HCT116 (cell line): ENCODE data around the gene BICD2. TPM values are rescaled to one million over a fixed set of nuclear protein-coding genes. Genes with fewer than 3 reads are reported as not detected.

Experiments used
- ATAC-seq: fragments of 200-7000 bp; cut with Tn5 transposase; 2 replicates; pipeline ENCODE4 v1.9.1; 2020; ENCODE audit warnings: mild to moderate bottlenecking, moderate library complexity
- BruUV-seq: library from RNA; stranded (reverse); fragments of 400-500 nt; replicated peaks from 2 replicates; lab custom pipeline; 2021; lab: Mats Ljungman, UMichigan
- CTCF ChIA-PET: fragments of 300-600 bp; sonication (Branson Sonifier 250); formaldehyde crosslinking; loops from one replicate; lab custom pipeline; 2021; ENCODE audit warnings: antibody characterized with exemption; lab: Charles Lee
- POLR2A ChIA-PET: fragments of 300-600, 350-600 bp; sonication (Branson Sonifier 250); formaldehyde crosslinking; loops from one replicate; lab custom pipeline; 2021; ENCODE audit warnings: antibody characterized with exemption; lab: Charles Lee
- RAD21 ChIA-PET, 2 experiments: fragments of 300-600 bp; sonication (Branson Sonifier 250); formaldehyde crosslinking; loops; one replicate each; lab custom pipeline; 2023; ENCODE audit warnings: low total read pairs in 2 of 2; ENCODE audit not compliant: uncharacterized antibody in 2 of 2, unreplicated experiment in 2 of 2, low non-redundant PET in 1 of 2; lab: Charles Lee
- DNase-seq: peaks from one replicate; pipeline ENCODE4 v3.0.0-alpha.2; 2010; ENCODE audit warnings: low read depth, low spot score
- H2AFZ ChIP-seq: fragments of 200-600 bp; shearing (Covaris generic), sonication (generic); 2 replicates; pipeline ENCODE4 v1.6.1; 2017; ENCODE audit warnings: low read depth, mixed run types, mixed read lengths, antibody characterized with exemption, low read length; ENCODE audit not compliant: poor library complexity, severe bottlenecking
- H3K27ac ChIP-seq: 2 replicates; pipeline ENCODE4 v1.5.1; 2012; ENCODE audit warnings: low read depth, low read length
- H3K27me3 ChIP-seq: fragments of 200-600 bp; sonication (generic); 2 replicates; pipeline ENCODE4 v1.6.1; 2016; ENCODE audit warnings: mixed run types, low read length, mixed read lengths; ENCODE audit not compliant: insufficient read depth
- H3K36me3 ChIP-seq, 2 experiments: fragments of 200-500 bp in 1 of 2; fragments of 200-600 bp in 1 of 2; sonication (Bioruptor generic) in 1 of 2; sonication (generic) in 1 of 2; 2 replicates each; pipeline versions ENCODE4 v1.5.1 to v1.6.1; 2014 to 2016; ENCODE audit warnings: low read length in 2 of 2, inconsistent platforms in 1 of 2, mixed read lengths in 1 of 2, mixed run types in 1 of 2; ENCODE audit not compliant: insufficient read depth in 2 of 2, control insufficient read depth in 1 of 2
- H3K4me1 ChIP-seq, 2 experiments: fragments of 200-600 bp in 1 of 2; sonication (generic) in 1 of 2; 2 replicates each; pipeline versions ENCODE4 v1.5.1 to v1.6.1; 2012 to 2017; ENCODE audit warnings: low read length in 2 of 2, inconsistent platforms in 1 of 2, mild to moderate bottlenecking in 1 of 2, mixed read lengths in 1 of 2, mixed run types in 1 of 2, moderate library complexity in 1 of 2; ENCODE audit not compliant: insufficient read depth in 2 of 2, control insufficient read depth in 1 of 2
- H3K4me2 ChIP-seq: fragments of 200-600 bp; sonication (generic); 2 replicates; pipeline ENCODE4 v1.6.1; 2017; ENCODE audit warnings: mixed run types, low read length, mixed read lengths
- H3K4me3 ChIP-seq, 2 experiments: fragments of 200-600 bp in 1 of 2; sonication (generic) in 1 of 2; replicated peaks in 1 of 2; 2 replicates each; pipeline ENCODE4 v1.5.1; 2011 to 2016; ENCODE audit warnings: low read length in 2 of 2, control low read depth in 1 of 2, low read depth in 1 of 2, mild to moderate bottlenecking in 1 of 2, mixed read lengths in 1 of 2, mixed run types in 1 of 2
- H3K79me2 ChIP-seq: fragments of 200-600 bp; sonication (generic); 2 replicates; pipeline ENCODE4 v1.6.1; 2017; ENCODE audit warnings: mild to moderate bottlenecking, mixed run types, low read length, moderate library complexity, mixed read lengths; ENCODE audit not compliant: insufficient read depth
- H3K9ac ChIP-seq: fragments of 200-600 bp; sonication (generic); 2 replicates; pipeline ENCODE4 v1.6.1; 2016; ENCODE audit warnings: low read length, mixed read lengths
- H3K9me2 ChIP-seq: fragments of 200-600 bp; sonication (generic), shearing (Covaris generic); 2 replicates; pipeline ENCODE4 v1.6.1; 2017; ENCODE audit warnings: mixed run types, mild to moderate bottlenecking, moderate library complexity; ENCODE audit not compliant: insufficient read depth
- H3K9me3 ChIP-seq, 2 experiments: fragments of 200-500 bp in 1 of 2; fragments of 200-600 bp in 1 of 2; sonication (Bioruptor generic) in 1 of 2; sonication (generic) in 1 of 2; 2 replicates each; pipeline ENCODE4 v1.6.1; 2014 to 2017; ENCODE audit warnings: low read length in 2 of 2, mixed read lengths in 2 of 2, inconsistent platforms in 1 of 2, low read depth in 1 of 2, mild to moderate bottlenecking in 1 of 2, mixed run types in 1 of 2, moderate library complexity in 1 of 2; ENCODE audit not compliant: control insufficient read depth in 1 of 2, insufficient read depth in 1 of 2
- H4K20me1 ChIP-seq: fragments of 200-600 bp; sonication (generic), shearing (Covaris generic); 2 replicates; pipeline ENCODE4 v1.6.1; 2017; ENCODE audit warnings: mixed run types, mild to moderate bottlenecking, moderate library complexity; ENCODE audit not compliant: insufficient read depth
- EGR1 ChIP-seq: IDR thresholded peaks from 2 replicates; pipeline ENCODE4 v1.6.1; 2012; ENCODE audit warnings: low read depth
- ELF1 ChIP-seq: IDR thresholded peaks from 2 replicates; pipeline ENCODE4 v1.6.1; 2012; ENCODE audit warnings: low read depth, borderline replicate concordance
- EZH2phosphoT487 ChIP-seq: fragments of 200-600 bp; IDR thresholded peaks from 2 replicates; pipeline ENCODE4 v1.6.1; 2018; ENCODE audit warnings: antibody characterized with exemption, borderline replicate concordance
- intact Hi-C: fragments of 100-400 bp; cut with micrococcal nuclease; formaldehyde crosslinking; loops from 2 replicates; pipeline ENCODE4 v1.10.0; 2022
- total RNA-seq: library from RNA; stranded (reverse); gene quantifications from one replicate; pipeline ENCODE4 v1.2.1, GENCODE V29; 2021; ENCODE audit not compliant: unreplicated experiment
- TF ChIP-seq, protein P1 (sequence below), 3 experiments: fragments of 200-600 bp in 1 of 3; sonication (generic) in 1 of 3; IDR thresholded peaks in 2 of 3; conservative IDR thresholded peaks in 1 of 3; 2 replicates each; pipeline ENCODE4 v1.5.1; 2012 to 2017; ENCODE audit warnings: low read depth in 2 of 3, low read length in 2 of 3, antibody characterized with exemption in 1 of 3, borderline replicate concordance in 1 of 3, control low read depth in 1 of 3, mild to moderate bottlenecking in 1 of 3, mixed read lengths in 1 of 3, mixed run types in 1 of 3, moderate library complexity in 1 of 3; ENCODE audit not compliant: insufficient read depth in 1 of 3
- TF ChIP-seq, protein P2 (sequence below): IDR thresholded peaks from 2 replicates; pipeline ENCODE4 v1.6.1; 2011; ENCODE audit warnings: mild to moderate bottlenecking, low read length, moderate library complexity; ENCODE audit not compliant: insufficient replicate concordance; ENCODE audit errors: extremely low read depth

BICD2 gene
- total RNA-seq, 1 experiment from 2014 or later = 23.4 TPM

DNA sequence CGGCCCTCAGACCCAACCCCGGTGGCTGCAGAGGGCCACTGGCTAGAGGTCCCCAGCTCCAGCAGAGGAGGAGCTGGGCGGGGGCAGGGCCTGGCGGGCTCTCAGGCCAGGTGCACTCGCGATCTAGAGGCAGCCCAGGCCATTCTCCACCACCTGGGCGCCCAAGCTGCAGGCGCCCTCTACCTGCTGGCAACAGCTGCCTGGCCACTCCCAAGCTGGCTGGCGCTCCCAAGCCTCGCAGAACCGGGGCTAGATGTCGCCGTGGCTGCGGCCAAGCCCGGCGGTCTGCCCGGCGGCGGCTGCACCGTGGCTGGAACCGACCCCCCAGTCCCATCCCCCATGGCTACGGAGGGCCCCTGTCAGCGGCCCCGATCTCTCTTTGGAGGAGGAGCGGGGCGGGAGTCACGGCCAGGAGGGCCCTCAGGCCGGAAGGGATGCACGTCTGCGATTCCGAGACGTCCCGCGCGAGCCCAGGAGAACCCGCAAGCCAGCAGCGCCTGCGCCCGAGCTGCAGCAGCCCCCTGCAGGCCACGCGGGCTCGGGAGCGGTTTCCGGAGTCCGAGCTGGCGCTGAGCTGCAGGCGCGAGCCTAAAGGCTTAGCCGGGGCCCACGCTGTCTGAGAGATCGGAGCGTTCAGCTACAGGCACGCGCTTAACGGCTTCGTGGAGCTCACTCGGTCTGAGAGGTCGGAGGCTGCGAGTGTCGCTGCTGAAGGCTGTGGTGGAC, 44.3 kb upstream of the BICD2 start (continued):
- TF ChIP-seq, protein P1, sequence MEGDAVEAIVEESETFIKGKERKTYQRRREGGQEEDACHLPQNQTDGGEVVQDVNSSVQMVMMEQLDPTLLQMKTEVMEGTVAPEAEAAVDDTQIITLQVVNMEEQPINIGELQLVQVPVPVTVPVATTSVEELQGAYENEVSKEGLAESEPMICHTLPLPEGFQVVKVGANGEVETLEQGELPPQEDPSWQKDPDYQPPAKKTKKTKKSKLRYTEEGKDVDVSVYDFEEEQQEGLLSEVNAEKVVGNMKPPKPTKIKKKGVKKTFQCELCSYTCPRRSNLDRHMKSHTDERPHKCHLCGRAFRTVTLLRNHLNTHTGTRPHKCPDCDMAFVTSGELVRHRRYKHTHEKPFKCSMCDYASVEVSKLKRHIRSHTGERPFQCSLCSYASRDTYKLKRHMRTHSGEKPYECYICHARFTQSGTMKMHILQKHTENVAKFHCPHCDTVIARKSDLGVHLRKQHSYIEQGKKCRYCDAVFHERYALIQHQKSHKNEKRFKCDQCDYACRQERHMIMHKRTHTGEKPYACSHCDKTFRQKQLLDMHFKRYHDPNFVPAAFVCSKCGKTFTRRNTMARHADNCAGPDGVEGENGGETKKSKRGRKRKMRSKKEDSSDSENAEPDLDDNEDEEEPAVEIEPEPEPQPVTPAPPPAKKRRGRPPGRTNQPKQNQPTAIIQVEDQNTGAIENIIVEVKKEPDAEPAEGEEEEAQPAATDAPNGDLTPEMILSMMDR (IDR thresholded peaks at IDR 0.05 in 2 of 3, conservative IDR thresholded peaks at IDR 0.05 in 1 of 3; ENCODE audit: borderline replicate concordance in 1 of 3, insufficient read depth in 1 of 3, low read depth in 2 of 3, low read length in 2 of 3) = peak; percentile 24 to 50 (median 45); a peak in 5 of 6 replicates

DNA sequence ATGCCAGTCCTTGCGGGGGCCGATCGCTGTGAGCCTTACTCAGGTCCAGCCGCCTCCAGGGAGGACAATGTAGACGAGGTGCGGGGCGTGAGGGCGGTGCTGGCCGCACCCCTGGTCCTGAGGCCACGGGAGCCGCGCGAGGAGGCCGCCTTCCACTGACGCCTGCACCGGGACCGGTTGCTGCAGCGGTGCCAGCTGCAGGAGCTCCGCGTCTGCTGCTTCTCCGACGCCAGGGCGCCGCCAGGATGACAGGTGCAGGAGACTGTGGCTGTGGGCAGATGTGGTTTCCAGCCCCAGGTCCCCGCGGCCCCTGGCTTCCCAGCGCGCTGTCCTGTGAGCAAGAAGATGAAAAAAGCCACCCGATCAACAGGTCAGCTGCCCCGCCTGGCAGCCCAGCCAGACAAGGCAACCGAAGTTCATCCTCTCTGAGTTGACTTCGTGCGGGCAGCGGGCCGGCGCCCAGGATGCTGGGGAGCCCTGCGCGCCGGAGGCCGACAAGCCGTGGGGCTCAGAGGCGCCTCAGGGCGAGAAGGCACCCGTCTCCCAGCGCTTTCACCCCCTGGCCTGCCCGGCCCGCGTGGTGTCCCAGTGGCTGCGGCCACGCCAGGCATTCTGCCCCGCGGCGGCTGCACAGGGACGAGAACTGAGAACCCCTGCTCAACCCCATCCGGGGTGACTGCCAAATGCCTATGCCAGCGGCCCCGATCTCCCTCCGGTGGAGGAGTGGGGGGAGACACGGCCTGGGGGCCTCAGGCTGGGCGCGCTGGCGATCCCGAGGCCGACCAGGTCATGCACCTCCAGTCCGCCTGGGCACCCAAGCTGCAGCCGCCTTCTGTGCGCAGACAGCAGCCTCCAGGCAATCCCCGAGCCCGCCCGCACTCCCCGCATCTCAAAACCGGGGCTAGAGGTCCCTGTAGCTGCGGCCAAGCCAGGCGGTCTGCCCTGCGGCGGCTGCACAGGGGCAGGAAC, 43.4 kb upstream of the BICD2 start:
- Histone ChIP-seq H3K9ac (peak overlapping the region; percentile 95), H3K27ac (peak overlapping the region; percentile 93), H3K4me2 (peak overlapping the region; percentile 93), H3K9me2 (no peaks in the 10 kb centered on the region), H3K9me3 (no peaks in the 10 kb centered on the region), H3K27me3 (no peaks in the 10 kb centered on the region)
- DNase-seq = no peak
- intact Hi-C loops = no loop called here
- TF ChIP-seq EGR1 (no peak), EZH2phosphoT487 (no peak), ELF1 (no peak)
- TF ChIP-seq, protein P1 (IDR thresholded peaks at IDR 0.05 in 2 of 3, conservative IDR thresholded peaks at IDR 0.05 in 1 of 3; ENCODE audit: borderline replicate concordance in 1 of 3, insufficient read depth in 1 of 3, low read depth in 2 of 3, low read length in 2 of 3) = no peak
- TF ChIP-seq, protein P2, sequence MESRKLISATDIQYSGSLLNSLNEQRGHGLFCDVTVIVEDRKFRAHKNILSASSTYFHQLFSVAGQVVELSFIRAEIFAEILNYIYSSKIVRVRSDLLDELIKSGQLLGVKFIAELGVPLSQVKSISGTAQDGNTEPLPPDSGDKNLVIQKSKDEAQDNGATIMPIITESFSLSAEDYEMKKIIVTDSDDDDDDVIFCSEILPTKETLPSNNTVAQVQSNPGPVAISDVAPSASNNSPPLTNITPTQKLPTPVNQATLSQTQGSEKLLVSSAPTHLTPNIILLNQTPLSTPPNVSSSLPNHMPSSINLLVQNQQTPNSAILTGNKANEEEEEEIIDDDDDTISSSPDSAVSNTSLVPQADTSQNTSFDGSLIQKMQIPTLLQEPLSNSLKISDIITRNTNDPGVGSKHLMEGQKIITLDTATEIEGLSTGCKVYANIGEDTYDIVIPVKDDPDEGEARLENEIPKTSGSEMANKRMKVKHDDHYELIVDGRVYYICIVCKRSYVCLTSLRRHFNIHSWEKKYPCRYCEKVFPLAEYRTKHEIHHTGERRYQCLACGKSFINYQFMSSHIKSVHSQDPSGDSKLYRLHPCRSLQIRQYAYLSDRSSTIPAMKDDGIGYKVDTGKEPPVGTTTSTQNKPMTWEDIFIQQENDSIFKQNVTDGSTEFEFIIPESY = no peak
- TF ChIP-seq, all 23 proteins: peak for 0
- no TSS peak for BruUV-seq
- ATAC-seq = no peak
- POLR2A ChIA-PET = interaction anchor here (1.0 to 1.5 kb wide), 3 partner anchors 8 to 137 kb away, joined by 3 to 6 read pairs (median 4); no protein-coding TSS in a partner anchor
- RAD21 ChIA-PET = interaction anchor here in 1 of 2 experiments (1.3 kb wide), 1 partner anchor 17 kb away, joined by 3 read pairs; no protein-coding TSS in a partner anchor
- Histone ChIP-seq H3K36me3 (peaks cover 0 to under 1% of the 10 kb centered on the region in 2 experiments; a peak in 1 of 4 replicates), H3K4me1 (peaks cover 3 to 14% of the 10 kb centered on the region in 2 experiments; a peak in 3 of 4 replicates), H2AFZ (no peak overlapping the region), H3K79me2 (peaks cover 27% of the 10 kb centered on the region), H3K4me3 (peak overlapping the region; percentile 81 to 90), H4K20me1 (0 out of 2 replicates have a peak, but pooled peaks cover 3% of the 10 kb centered on the region)
- CTCF ChIA-PET = interaction anchor here (0.8 to 2.3 kb wide), 3 partner anchors 17 to 668 kb away, joined by 3 to 9 read pairs (median 4); no protein-coding TSS in a partner anchor
